NCI-H2107 treated with DMSO at 0.1 percent for 48 hours (cell line): ENCODE results near the gene RPL15.

Source experiments
- DNase-seq: peaks from one replicate; lab custom pipeline; 2025; ENCODE audit not compliant: unreplicated experiment; lab: John Stamatoyannopoulos, UW

The RPL15 gene

DNA sequence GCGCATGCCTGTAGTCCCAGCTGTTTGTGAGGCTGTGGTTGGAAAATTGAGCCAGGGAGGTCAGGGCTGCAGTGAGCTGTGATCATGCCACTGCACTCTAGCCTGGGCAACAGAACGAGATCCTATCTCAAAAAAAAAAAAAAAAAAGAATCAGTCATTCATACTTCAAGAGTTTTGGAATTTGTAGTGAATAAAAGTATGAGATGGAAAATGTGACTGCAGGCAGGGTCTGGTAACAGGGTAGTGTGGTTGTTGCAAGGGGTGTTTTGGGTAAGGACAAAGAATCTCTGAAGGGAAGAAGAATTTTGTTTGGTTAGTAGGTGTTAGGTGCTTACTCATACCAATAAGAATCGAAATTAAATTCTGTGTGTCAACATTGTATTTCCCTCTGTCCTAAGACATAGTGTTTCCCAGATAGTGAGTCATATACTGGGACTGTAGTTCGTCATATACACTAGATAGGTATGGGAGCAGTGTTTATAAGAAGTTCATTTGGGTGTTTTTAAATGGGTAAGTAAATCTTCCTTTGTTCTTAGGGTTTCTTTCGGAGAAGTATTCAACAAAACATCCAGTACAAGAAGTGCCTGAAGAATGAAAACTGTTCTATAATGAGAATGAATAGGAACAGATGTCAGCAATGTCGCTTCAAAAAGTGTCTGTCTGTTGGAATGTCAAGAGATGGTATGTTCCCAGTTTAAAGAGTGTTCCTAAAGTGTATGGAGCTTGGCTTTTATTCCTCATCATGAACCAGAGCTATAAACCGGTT, 42.4 kb downstream of the RPL15 start:
- DNase-seq: no peak

DNA sequence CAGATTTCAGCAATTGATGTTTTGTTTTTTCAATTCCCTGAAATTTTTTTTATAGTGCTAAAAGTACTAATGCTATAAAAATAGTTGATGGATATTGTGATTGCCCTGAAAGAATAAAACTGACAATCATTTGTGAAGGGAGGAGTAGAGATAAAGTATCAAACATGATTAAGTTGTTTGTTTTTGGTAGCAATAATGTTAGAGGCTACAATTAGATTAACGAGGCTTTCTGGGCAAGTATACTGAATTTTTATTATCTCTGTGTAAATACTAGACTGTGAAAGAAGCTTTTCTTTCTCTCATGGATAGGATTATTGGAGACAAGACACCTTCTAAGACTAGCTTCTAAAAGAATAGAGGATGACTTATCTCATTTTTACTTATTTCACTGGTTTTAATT, 43.7 kb downstream of the RPL15 start:
- no peak for DNase-seq

GRCh38 chr3:23961066-23961465, 44.1 kb downstream of the RPL15 start:
- DNase-seq: no peak

DNA sequence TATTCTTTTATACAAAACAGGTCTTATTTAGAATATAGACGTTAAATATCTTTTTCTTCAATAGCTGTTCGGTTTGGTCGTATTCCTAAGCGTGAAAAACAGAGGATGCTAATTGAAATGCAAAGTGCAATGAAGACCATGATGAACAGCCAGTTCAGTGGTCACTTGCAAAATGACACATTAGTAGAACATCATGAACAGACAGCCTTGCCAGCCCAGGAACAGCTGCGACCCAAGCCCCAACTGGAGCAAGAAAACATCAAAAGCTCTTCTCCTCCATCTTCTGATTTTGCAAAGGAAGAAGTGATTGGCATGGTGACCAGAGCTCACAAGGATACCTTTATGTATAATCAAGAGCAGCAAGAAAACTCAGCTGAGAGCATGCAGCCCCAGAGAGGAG, 45.0 kb downstream of the RPL15 start:
- no peak for DNase-seq

- no peak for DNase-seq
These were observed 47.8 kb downstream of the RPL15 start for GRCh38 chr3:23964537-23965235.

- DNase-seq: no peak
These were observed 49.4 kb downstream of the RPL15 start for GRCh38 chr3:23966328-23966727.

GRCh38 chr3:23968463-23969184, 51.7 kb downstream of the RPL15 start:
- DNase-seq: no peak

DNA sequence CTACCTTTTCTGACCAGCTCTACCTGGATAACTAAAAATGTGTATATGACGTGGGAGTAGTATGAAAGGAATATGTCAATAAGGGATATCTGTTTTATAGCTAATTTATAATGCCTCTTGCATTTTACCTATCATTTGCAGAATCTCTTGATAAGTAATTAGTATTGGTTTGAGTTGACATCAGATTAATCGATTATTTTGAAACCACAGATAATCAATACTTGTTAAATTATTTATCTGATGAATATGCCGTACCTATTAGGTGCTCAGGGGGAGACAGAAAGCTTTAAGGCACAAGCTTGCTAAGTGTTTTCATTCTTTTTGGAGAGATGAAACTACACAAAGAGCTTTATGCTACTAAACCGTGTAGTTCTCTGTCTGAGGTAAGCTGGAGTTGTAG, 52.5 kb downstream of the RPL15 start:
- no peak for DNase-seq
